ENCODE measurements around the gene POLR3H.
"Not testable (repeated sequence)": the region's sequence is repeated elsewhere in the genome, so short reads cannot be mapped to it uniquely, and the experiment has no call there.

POLR3H gene

GRCh38 chr22:41565403-41566054, 21.3 kb upstream of the POLR3H start:
- in situ Hi-C loops (cut with HindIII; ENCODE audit: low sequenced_read_pairs) = no loop called here

GRCh38 chr22:41564563-41564962, 20.3 kb upstream of the POLR3H start:
- in situ Hi-C loops (cut with HindIII; ENCODE audit: low sequenced_read_pairs) = no loop called here

GRCh38 chr22:41563051-41563711, 18.9 kb upstream of the POLR3H start:
- in situ Hi-C loops (cut with HindIII; ENCODE audit: low sequenced_read_pairs) = no loop called here

GRCh38 chr22:41562461-41562860, 18.2 kb upstream of the POLR3H start:
- in situ Hi-C loops (cut with HindIII; ENCODE audit: low sequenced_read_pairs) = no loop called here

- in situ Hi-C loops (cut with HindIII; ENCODE audit: low sequenced_read_pairs) = no loop called here
These were observed 17.5 kb upstream of the POLR3H start for GRCh38 chr22:41561788-41562187.

- in situ Hi-C loops (cut with HindIII; ENCODE audit: low sequenced_read_pairs) = no loop called here
These were observed 17.1 kb upstream of the POLR3H start for GRCh38 chr22:41561335-41561734.

- in situ Hi-C loops (cut with HindIII; ENCODE audit: low sequenced_read_pairs) = no loop called here
These were observed 15.8 kb upstream of the POLR3H start for GRCh38 chr22:41560095-41560471.

- in situ Hi-C loops (cut with HindIII; ENCODE audit: low sequenced_read_pairs) = not testable (repeated sequence)
These were observed 14.0 kb upstream of the POLR3H start for GRCh38 chr22:41558241-41558630.

GRCh38 chr22:41557401-41558240, 13.4 kb upstream of the POLR3H start:
- in situ Hi-C loops (cut with HindIII; ENCODE audit: low sequenced_read_pairs) = no loop called here

GRCh38 chr22:41556561-41556960, 12.3 kb upstream of the POLR3H start:
- in situ Hi-C loops (cut with HindIII; ENCODE audit: low sequenced_read_pairs) = no loop called here

GRCh38 chr22:41555325-41555982, 11.2 kb upstream of the POLR3H start:
- in situ Hi-C loops (cut with HindIII; ENCODE audit: low sequenced_read_pairs) = no loop called here

GRCh38 chr22:41551877-41552582, 7.8 kb upstream of the POLR3H start:
- in situ Hi-C loops (cut with HindIII; ENCODE audit: low sequenced_read_pairs) = no loop called here

GRCh38 chr22:41550952-41551491, 6.8 kb upstream of the POLR3H start:
- in situ Hi-C loops (cut with HindIII; ENCODE audit: low sequenced_read_pairs) = no loop called here

- in situ Hi-C loops (cut with HindIII; ENCODE audit: low sequenced_read_pairs) = no loop called here
These were observed 4.6 kb upstream of the POLR3H start for GRCh38 chr22:41548830-41549211.

- in situ Hi-C loops (cut with HindIII; ENCODE audit: low sequenced_read_pairs) = no loop called here
These were observed 604 bp upstream of the POLR3H start for GRCh38 chr22:41544671-41545476.

GRCh38 chr22:41542224-41542623, 2.0 kb downstream of the POLR3H start:
- in situ Hi-C loops (cut with HindIII; ENCODE audit: low sequenced_read_pairs) = no loop called here

GRCh38 chr22:41541484-41541883, 2.8 kb downstream of the POLR3H start:
- in situ Hi-C loops (cut with HindIII; ENCODE audit: low sequenced_read_pairs) = no loop called here

- in situ Hi-C loops (cut with HindIII; ENCODE audit: low sequenced_read_pairs) = no loop called here
These were observed 3.9 kb downstream of the POLR3H start for GRCh38 chr22:41540365-41540764.

- in situ Hi-C loops (cut with HindIII; ENCODE audit: low sequenced_read_pairs) = no loop called here
These were observed 4.3 kb downstream of the POLR3H start for GRCh38 chr22:41540006-41540315.

All from DLD1 (cell line).